PC-9 (cell line): Measurements from ENCODE around the gene OR52B2. TPM values are rescaled to one million over a fixed set of nuclear protein-coding genes. Genes with fewer than 3 reads are reported as not detected.

ENCODE experiments used
- Bru-seq: library from RNA; stranded (reverse); fragments of 400-500 nt; gene quantifications from one replicate; lab custom pipeline; 2021; lab: Mats Ljungman, UMichigan
- BruChase-seq, 2 experiments: library from RNA; stranded (reverse); fragments of 400-500 nt; gene quantifications; one replicate each; lab custom pipeline; 2021; lab: Mats Ljungman, UMichigan
- BruUV-seq: library from RNA; stranded (reverse); fragments of 400-500 nt; replicated peaks from 2 replicates; lab custom pipeline; 2021; lab: Mats Ljungman, UMichigan
- CTCF ChIA-PET: fragments of 300-600 bp; sonication (Branson Sonifier 250); formaldehyde crosslinking; loops from one replicate; lab custom pipeline; 2022; ENCODE audit warnings: antibody characterized with exemption; lab: Charles Lee
- POLR2A ChIA-PET: fragments of 300-600 bp; sonication (Branson Sonifier 250); formaldehyde crosslinking; loops from one replicate; lab custom pipeline; 2022; ENCODE audit warnings: antibody characterized with exemption; ENCODE audit not compliant: unreplicated experiment; lab: Charles Lee
- DNase-seq, 2 experiments: peaks; one replicate each; pipeline versions ENCODE4 v3.0.0 to v3.0.0-alpha.2; 2015 to 2022; ENCODE audit warnings: mixed read lengths in 1 of 2
- H2AFZ ChIP-seq: fragments of 200-600 bp; sonication (generic); 2 replicates; pipeline ENCODE4 v1.8.1; 2017; ENCODE audit warnings: antibody characterized with exemption
- H3F3A ChIP-seq: fragments of 200-600 bp; sonication (generic); 2 replicates; pipeline ENCODE4 v1.8.1; 2017; ENCODE audit warnings: antibody characterized with exemption, mild to moderate bottlenecking, low read depth; ENCODE audit not compliant: insufficient read depth
- H3K27ac ChIP-seq: fragments of 200-600 bp; sonication (generic); 2 replicates; pipeline ENCODE4 v1.6.1; 2016; ENCODE audit warnings: mixed run types
- H3K27me3 ChIP-seq: fragments of 200-600 bp; sonication (generic); 2 replicates; pipeline ENCODE4 v1.6.1; 2016; ENCODE audit warnings: low read depth, mixed run types; ENCODE audit not compliant: insufficient read depth
- H3K36me3 ChIP-seq: fragments of 200-600 bp; sonication (generic); 2 replicates; pipeline ENCODE4 v1.6.1; 2016; ENCODE audit warnings: low read depth, mixed run types
- H3K4me1 ChIP-seq: fragments of 200-600 bp; sonication (generic); replicated peaks from 2 replicates; pipeline ENCODE4 v1.6.1; 2016; ENCODE audit warnings: mixed run types; ENCODE audit not compliant: insufficient read depth
- H3K4me2 ChIP-seq: fragments of 200-600 bp; sonication (generic); 2 replicates; pipeline ENCODE4 v1.6.1; 2017; ENCODE audit warnings: mixed run types
- H3K4me3 ChIP-seq: fragments of 200-600 bp; sonication (generic); 2 replicates; pipeline ENCODE4 v1.6.1; 2016; ENCODE audit warnings: mixed run types
- H3K79me2 ChIP-seq: fragments of 200-600 bp; sonication (generic); 2 replicates; pipeline ENCODE4 v1.6.1; 2017; ENCODE audit warnings: low read depth, mixed run types
- H3K9me2 ChIP-seq: fragments of 200-600 bp; sonication (generic); 2 replicates; pipeline ENCODE4 v1.8.1; 2017; ENCODE audit warnings: mild to moderate bottlenecking; ENCODE audit not compliant: insufficient read depth
- H3K9me3 ChIP-seq: fragments of 200-600 bp; sonication (generic); 2 replicates; pipeline ENCODE4 v1.8.1; 2016; ENCODE audit warnings: low read depth; ENCODE audit not compliant: insufficient read depth
- H4K20me1 ChIP-seq: fragments of 200-600 bp; sonication (generic); 2 replicates; pipeline ENCODE4 v1.8.1; 2017; ENCODE audit not compliant: insufficient read depth
- CTCF ChIP-seq: fragments of 200-600 bp; sonication (generic); conservative IDR thresholded peaks from 2 replicates; pipeline ENCODE4 v1.6.1; 2017; ENCODE audit warnings: mixed run types, antibody characterized with exemption, mild to moderate bottlenecking, moderate library complexity
- EZH2 ChIP-seq: fragments of 200-600 bp; sonication (generic); IDR thresholded peaks from 2 replicates; pipeline ENCODE4 v1.8.0; 2017; ENCODE audit warnings: antibody characterized with exemption, low read depth
- intact Hi-C: fragments of 100-400 bp; cut with micrococcal nuclease; formaldehyde crosslinking; loops from one replicate; pipeline ENCODE4 v1.10.0; 2022; ENCODE audit not compliant: unreplicated experiment
- long read RNA-seq: library from polyadenylated mRNA; stranded (forward); transcript quantifications from one replicate; pipeline ENCODE4 v2.0.0, GENCODE V29; 2022
- total RNA-seq: library from RNA; stranded (reverse); gene quantifications from 2 replicates; pipeline ENCODE4 v1.2.3, GENCODE V29; 2021

Gene OR52B2
- total RNA-seq, result not detected in 2 replicates
- Bru-seq, nascent RNA, result not detected
- BruChase-seq, experiment 1, labeled RNA remaining after a 2-hour chase, result not detected
- BruChase-seq, experiment 2, labeled RNA remaining after a 6-hour chase, result not detected
- long read RNA-seq, result 0 reads

- Histone ChIP-seq H3K27me3 (no peaks in the 10 kb centered on the region), H3K27ac (no peak within 1 kb of the TSS), H2AFZ (no peak within 1 kb of the TSS), H3K4me3 (no peak within 1 kb of the TSS), H4K20me1 (no peaks in the 10 kb centered on the region), H3K36me3 (no peaks in the 10 kb centered on the region), H3K9me3 (no peaks in the 10 kb centered on the region), H3K9me2 (no peaks in the 10 kb centered on the region), H3K4me2 (no peak within 1 kb of the TSS), H3K4me1 (no peaks in the 10 kb centered on the region), H3K79me2 (no peaks in the 10 kb centered on the region), H3F3A (no peaks in the 10 kb centered on the region)
- TF ChIP-seq EZH2 (no peak), CTCF (no peak)
- intact Hi-C loops, result no loop called here
- DNase-seq, result no peak
- ChIA-PET POLR2A (no interaction called here), CTCF (no interaction called here)
- no TSS peak for BruUV-seq
Observed at GRCh38 chr11:6170226-6170625, at the start of gene OR52B2. OR52B2 (minus strand) TSS chr11:6170326; CDS start chr11:6170326, 0 bp downstream.

- ChIA-PET POLR2A (no interaction called here), CTCF (no interaction called here)
- no peak overlapping the region for H3K4me2 ChIP-seq
- no peaks in the 10 kb centered on the region for H4K20me1 ChIP-seq
- BruUV-seq, result no TSS peak
- H3K27me3 ChIP-seq, result no peaks in the 10 kb centered on the region
- no peaks in the 10 kb centered on the region for H3K9me2 ChIP-seq
- intact Hi-C loops, result no loop called here
- H3K27ac ChIP-seq, result no peak overlapping the region
- no peaks in the 10 kb centered on the region for H3K4me1 ChIP-seq
- no peak overlapping the region for H3K4me3 ChIP-seq
- no peaks in the 10 kb centered on the region for H3F3A ChIP-seq
- no peaks in the 10 kb centered on the region for H3K36me3 ChIP-seq
- H2AFZ ChIP-seq, result no peak overlapping the region
- no peaks in the 10 kb centered on the region for H3K79me2 ChIP-seq
- TF ChIP-seq EZH2 (no peak), CTCF (no peak)
- DNase-seq, result peak in 1 of 2 experiments; percentile 7
- no peaks in the 10 kb centered on the region for H3K9me3 ChIP-seq
Observed at GRCh38 chr11:6219359-6219758, 49.2 kb upstream of the OR52B2 start.

- no peak for DNase-seq
- Histone ChIP-seq H2AFZ (no peak overlapping the region), H3K4me1 (no peaks in the 10 kb centered on the region), H4K20me1 (no peaks in the 10 kb centered on the region), H3K9me3 (no peaks in the 10 kb centered on the region), H3F3A (no peaks in the 10 kb centered on the region), H3K36me3 (no peaks in the 10 kb centered on the region), H3K27me3 (no peaks in the 10 kb centered on the region), H3K4me2 (no peak overlapping the region), H3K9me2 (no peaks in the 10 kb centered on the region), H3K4me3 (no peak overlapping the region), H3K79me2 (no peaks in the 10 kb centered on the region), H3K27ac (no peak overlapping the region)
- CTCF ChIA-PET, result interaction anchor here (0.6 kb wide), 1 partner anchor 314 kb away, joined by 3 read pairs; no protein-coding TSS in a partner anchor
- BruUV-seq, result no TSS peak
- no peak for TF ChIP-seq CTCF
- no peak for TF ChIP-seq EZH2
- POLR2A ChIA-PET, result no interaction called here
- intact Hi-C loops, result no loop called here
Observed at GRCh38 chr11:6217722-6218121, 47.6 kb upstream of the OR52B2 start.
